HuH-7.5 (cell line): ENCODE data around the gene SMIM13.

ENCODE experiments used
- DNase-seq: peaks from one replicate; pipeline ENCODE4 v3.0.0; 2011; ENCODE audit warnings: low spot score

Gene SMIM13

GRCh38 chr6:11153447-11153846, 59.8 kb downstream of the SMIM13 start:
- DNase-seq: no peak

- no peak for DNase-seq
Measured at GRCh38 chr6:11155589-11155988, 62.0 kb downstream of the SMIM13 start.

- DNase-seq: no peak
Measured at GRCh38 chr6:11160199-11160598, 66.6 kb downstream of the SMIM13 start.

GRCh38 chr6:11161031-11161956, 67.7 kb downstream of the SMIM13 start:
- DNase-seq: no peak

- DNase-seq: no peak
Measured at GRCh38 chr6:11162262-11162661, 68.6 kb downstream of the SMIM13 start.

- DNase-seq: no peak
Measured at GRCh38 chr6:11163932-11164331, 70.3 kb downstream of the SMIM13 start.

- peak; percentile 25 for DNase-seq
Measured at GRCh38 chr6:11164717-11165646, 71.3 kb downstream of the SMIM13 start.

GRCh38 chr6:11166948-11167347, 73.3 kb downstream of the SMIM13 start:
- no peak for DNase-seq

- DNase-seq: no peak
Measured at GRCh38 chr6:11168091-11168635, 74.5 kb downstream of the SMIM13 start.

GRCh38 chr6:11171952-11172351, 78.3 kb downstream of the SMIM13 start:
- DNase-seq: no peak

GRCh38 chr6:11172501-11173327, 79.1 kb downstream of the SMIM13 start:
- DNase-seq: peak; percentile 28

- no peak for DNase-seq
Measured at GRCh38 chr6:11174242-11174611, 80.6 kb downstream of the SMIM13 start.

GRCh38 chr6:11177271-11177670, 83.6 kb downstream of the SMIM13 start:
- no peak for DNase-seq

GRCh38 chr6:11179088-11179418, 85.4 kb downstream of the SMIM13 start:
- DNase-seq: no peak

GRCh38 chr6:11179419-11180202, 86.0 kb downstream of the SMIM13 start:
- DNase-seq: no peak

GRCh38 chr6:11181478-11182136, 88.0 kb downstream of the SMIM13 start:
- no peak for DNase-seq

- no peak for DNase-seq
Measured at GRCh38 chr6:11183761-11184362, 90.2 kb downstream of the SMIM13 start.

GRCh38 chr6:11185204-11185842, 91.7 kb downstream of the SMIM13 start:
- no peak for DNase-seq

GRCh38 chr6:11187301-11187700, 93.7 kb downstream of the SMIM13 start:
- DNase-seq: no peak
